ENCODE measurements around the gene P2RX6. TPM values are rescaled to one million over a fixed set of nuclear protein-coding genes. Genes with fewer than 3 reads are reported as not detected.
A peak's percentile ranks its signal among the peaks of the same experiment; 100 is the strongest.

The P2RX6 gene
- total RNA-seq, 1 donor from 2014 or later = 0.45 TPM

DNA sequence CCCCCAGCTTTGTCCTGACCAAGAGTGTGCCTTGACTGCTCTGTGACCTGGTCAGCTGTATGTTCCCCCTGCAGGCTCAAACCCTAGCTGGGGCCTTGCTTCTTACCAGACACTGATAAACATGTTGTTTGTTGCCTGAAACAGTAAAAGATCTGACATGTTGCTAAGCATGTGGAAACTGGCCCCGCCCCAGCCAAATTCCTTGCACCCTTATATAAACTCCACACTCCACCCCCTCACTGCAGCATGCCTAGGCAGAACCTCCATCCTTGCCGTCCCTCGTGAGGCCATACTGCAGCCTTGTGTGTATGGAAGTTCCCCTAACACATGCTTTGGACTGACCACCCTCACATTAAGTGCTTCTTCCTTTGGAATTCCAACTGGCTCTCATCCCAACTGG is 58.1 kb downstream of the P2RX6 start:
- no peak for DNase-seq (ENCODE audit: low read depth)
- Mint-ChIP-seq H3K36me3 (ENCODE audit: low read depth, unreplicated experiment) (no peaks in the 10 kb centered on the region), H3K27me3 (ENCODE audit: low read depth, unreplicated experiment) (peaks cover 9% of the 10 kb centered on the region), H3K27ac (ENCODE audit: unreplicated experiment) (no peak overlapping the region), H3K9me3 (ENCODE audit: unreplicated experiment) (peaks cover 12% of the 10 kb centered on the region), H3K4me3 (ENCODE audit: unreplicated experiment) (no peak overlapping the region), H3K4me1 (ENCODE audit: low read depth, unreplicated experiment) (peaks cover 1% of the 10 kb centered on the region)
- H4K20me1 ChIP-seq (ENCODE audit: insufficient read depth, low read length) = no peaks in the 10 kb centered on the region
- no peak overlapping the region for H2AFZ ChIP-seq (ENCODE audit: low read depth, low read length)
- no peak overlapping the region for H3K27ac ChIP-seq (ENCODE audit: low read depth, low read length)
- H3K9ac ChIP-seq (ENCODE audit: low read length) = no peak overlapping the region
- H3K79me2 ChIP-seq (ENCODE audit: insufficient read depth, low read length) = no peaks in the 10 kb centered on the region
- TF ChIP-seq EZH2 (IDR thresholded peaks at IDR 0.05; ENCODE audit: insufficient read depth, low read length) = no peak
- TF ChIP-seq, protein P1, sequence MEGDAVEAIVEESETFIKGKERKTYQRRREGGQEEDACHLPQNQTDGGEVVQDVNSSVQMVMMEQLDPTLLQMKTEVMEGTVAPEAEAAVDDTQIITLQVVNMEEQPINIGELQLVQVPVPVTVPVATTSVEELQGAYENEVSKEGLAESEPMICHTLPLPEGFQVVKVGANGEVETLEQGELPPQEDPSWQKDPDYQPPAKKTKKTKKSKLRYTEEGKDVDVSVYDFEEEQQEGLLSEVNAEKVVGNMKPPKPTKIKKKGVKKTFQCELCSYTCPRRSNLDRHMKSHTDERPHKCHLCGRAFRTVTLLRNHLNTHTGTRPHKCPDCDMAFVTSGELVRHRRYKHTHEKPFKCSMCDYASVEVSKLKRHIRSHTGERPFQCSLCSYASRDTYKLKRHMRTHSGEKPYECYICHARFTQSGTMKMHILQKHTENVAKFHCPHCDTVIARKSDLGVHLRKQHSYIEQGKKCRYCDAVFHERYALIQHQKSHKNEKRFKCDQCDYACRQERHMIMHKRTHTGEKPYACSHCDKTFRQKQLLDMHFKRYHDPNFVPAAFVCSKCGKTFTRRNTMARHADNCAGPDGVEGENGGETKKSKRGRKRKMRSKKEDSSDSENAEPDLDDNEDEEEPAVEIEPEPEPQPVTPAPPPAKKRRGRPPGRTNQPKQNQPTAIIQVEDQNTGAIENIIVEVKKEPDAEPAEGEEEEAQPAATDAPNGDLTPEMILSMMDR (IDR thresholded peaks at IDR 0.05; ENCODE audit: insufficient read depth, low read depth, low read length) = no peak
- H3K36me3 ChIP-seq (ENCODE audit: insufficient read depth, low read length) = no peaks in the 10 kb centered on the region
- no peaks in the 10 kb centered on the region for H3K27me3 ChIP-seq (ENCODE audit: insufficient read depth, low read length)
- H3K9me3 ChIP-seq (ENCODE audit: insufficient read depth, low read depth, low read length) = peaks cover 5% of the 10 kb centered on the region
- H3K4me2 ChIP-seq (ENCODE audit: low read length) = no peak overlapping the region
- H3K4me1 ChIP-seq (ENCODE audit: insufficient read depth, low read length) = peaks cover 12% of the 10 kb centered on the region
- no peak for FAIRE-seq
- no peak overlapping the region for H3K4me3 ChIP-seq (ENCODE audit: insufficient read depth, low read depth, low read length)

DNA sequence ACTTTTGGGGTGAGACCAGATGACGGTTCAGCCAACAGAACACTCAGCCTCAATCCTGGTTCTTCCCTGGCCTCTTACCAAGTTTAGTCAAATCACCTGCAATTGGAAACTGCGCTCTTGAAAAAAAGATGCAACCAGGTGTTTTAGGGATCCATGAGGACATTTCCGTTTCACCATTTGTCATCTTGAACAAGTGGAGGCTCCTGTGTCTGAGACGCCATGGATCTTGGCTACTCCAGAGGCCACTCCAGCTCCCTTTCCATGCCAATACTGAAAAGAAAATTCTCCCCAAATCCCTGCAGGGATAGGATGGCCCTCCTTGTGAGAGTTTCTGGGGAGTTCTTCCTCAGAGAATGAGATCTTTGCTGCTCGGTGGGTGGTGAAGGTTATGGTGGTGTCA is 58.5 kb downstream of the P2RX6 start:
- H3K9ac ChIP-seq (ENCODE audit: low read length) = no peak overlapping the region
- no peak overlapping the region for H3K27ac Mint-ChIP-seq (ENCODE audit: unreplicated experiment)
- peaks cover 5% of the 10 kb centered on the region for H3K9me3 ChIP-seq (ENCODE audit: insufficient read depth, low read depth, low read length)
- no peaks in the 10 kb centered on the region for H4K20me1 ChIP-seq (ENCODE audit: insufficient read depth, low read length)
- no peak overlapping the region for H3K4me3 Mint-ChIP-seq (ENCODE audit: unreplicated experiment)
- H3K4me1 Mint-ChIP-seq (ENCODE audit: low read depth, unreplicated experiment) = peaks cover 1% of the 10 kb centered on the region
- H3K4me3 ChIP-seq (ENCODE audit: insufficient read depth, low read depth, low read length) = no peak overlapping the region
- FAIRE-seq (no peak), DNase-seq (ENCODE audit: low read depth) (no peak)
- H3K4me1 ChIP-seq (ENCODE audit: insufficient read depth, low read length) = peaks cover 12% of the 10 kb centered on the region
- H2AFZ ChIP-seq (ENCODE audit: low read depth, low read length) = no peak overlapping the region
- no peaks in the 10 kb centered on the region for H3K36me3 ChIP-seq (ENCODE audit: insufficient read depth, low read length)
- peaks cover 7% of the 10 kb centered on the region for H3K27me3 Mint-ChIP-seq (ENCODE audit: low read depth, unreplicated experiment)
- no peak overlapping the region for H3K27ac ChIP-seq (ENCODE audit: low read depth, low read length)
- H3K4me2 ChIP-seq (ENCODE audit: low read length) = peak overlapping the region; percentile 38
- H3K27me3 ChIP-seq (ENCODE audit: insufficient read depth, low read length) = no peaks in the 10 kb centered on the region
- TF ChIP-seq, protein P1 (IDR thresholded peaks at IDR 0.05; ENCODE audit: insufficient read depth, low read depth, low read length) = no peak
- TF ChIP-seq EZH2 (IDR thresholded peaks at IDR 0.05; ENCODE audit: insufficient read depth, low read length) = no peak
- no peaks in the 10 kb centered on the region for H3K79me2 ChIP-seq (ENCODE audit: insufficient read depth, low read length)
- H3K9me3 Mint-ChIP-seq (ENCODE audit: unreplicated experiment) = peaks cover 12% of the 10 kb centered on the region
- H3K36me3 Mint-ChIP-seq (ENCODE audit: low read depth, unreplicated experiment) = no peaks in the 10 kb centered on the region

GRCh38 chr22:21074102-21074715 is 59.2 kb downstream of the P2RX6 start:
- Histone ChIP-seq H3K4me2 (ENCODE audit: low read length) (peak overlapping the region; percentile 38), H3K27me3 (ENCODE audit: insufficient read depth, low read length) (no peaks in the 10 kb centered on the region), H4K20me1 (ENCODE audit: insufficient read depth, low read length) (no peaks in the 10 kb centered on the region), H3K9ac (ENCODE audit: low read length) (no peak overlapping the region), H3K4me3 (ENCODE audit: insufficient read depth, low read depth, low read length) (no peak overlapping the region), H3K79me2 (ENCODE audit: insufficient read depth, low read length) (no peaks in the 10 kb centered on the region), H3K9me3 (ENCODE audit: insufficient read depth, low read depth, low read length) (peaks cover 5% of the 10 kb centered on the region), H3K4me1 (ENCODE audit: insufficient read depth, low read length) (peaks cover 12% of the 10 kb centered on the region), H3K27ac (ENCODE audit: low read depth, low read length) (no peak overlapping the region), H3K36me3 (ENCODE audit: insufficient read depth, low read length) (no peaks in the 10 kb centered on the region), H2AFZ (ENCODE audit: low read depth, low read length) (peak overlapping the region; percentile 30)
- Mint-ChIP-seq H3K4me1 (ENCODE audit: low read depth, unreplicated experiment) (peaks cover 1% of the 10 kb centered on the region), H3K27ac (ENCODE audit: unreplicated experiment) (no peak overlapping the region), H3K27me3 (ENCODE audit: low read depth, unreplicated experiment) (peaks cover 11% of the 10 kb centered on the region), H3K36me3 (ENCODE audit: low read depth, unreplicated experiment) (no peaks in the 10 kb centered on the region), H3K9me3 (ENCODE audit: unreplicated experiment) (peaks cover 12% of the 10 kb centered on the region), H3K4me3 (ENCODE audit: unreplicated experiment) (no peak overlapping the region)
- peak; percentile 43 for FAIRE-seq
- TF ChIP-seq, protein P1 (IDR thresholded peaks at IDR 0.05; ENCODE audit: insufficient read depth, low read depth, low read length) = no peak
- no peak for TF ChIP-seq EZH2 (IDR thresholded peaks at IDR 0.05; ENCODE audit: insufficient read depth, low read length)
- peak; percentile 77 for DNase-seq (ENCODE audit: low read depth)

All from astrocyte (in vitro differentiated cells and primary cell).